Measurements from ENCODE around the gene MACO1. TPM values are rescaled to one million over a fixed set of nuclear protein-coding genes. Genes with fewer than 3 reads are reported as not detected.

Gene MACO1
- total and polyA plus RNA-seq, 10 of the 15 experiments (the other 5 are each of a cell fraction or from before 2014, with no cell fraction given), result 3.2 to 19.8 (median 10.3) TPM

DNA sequence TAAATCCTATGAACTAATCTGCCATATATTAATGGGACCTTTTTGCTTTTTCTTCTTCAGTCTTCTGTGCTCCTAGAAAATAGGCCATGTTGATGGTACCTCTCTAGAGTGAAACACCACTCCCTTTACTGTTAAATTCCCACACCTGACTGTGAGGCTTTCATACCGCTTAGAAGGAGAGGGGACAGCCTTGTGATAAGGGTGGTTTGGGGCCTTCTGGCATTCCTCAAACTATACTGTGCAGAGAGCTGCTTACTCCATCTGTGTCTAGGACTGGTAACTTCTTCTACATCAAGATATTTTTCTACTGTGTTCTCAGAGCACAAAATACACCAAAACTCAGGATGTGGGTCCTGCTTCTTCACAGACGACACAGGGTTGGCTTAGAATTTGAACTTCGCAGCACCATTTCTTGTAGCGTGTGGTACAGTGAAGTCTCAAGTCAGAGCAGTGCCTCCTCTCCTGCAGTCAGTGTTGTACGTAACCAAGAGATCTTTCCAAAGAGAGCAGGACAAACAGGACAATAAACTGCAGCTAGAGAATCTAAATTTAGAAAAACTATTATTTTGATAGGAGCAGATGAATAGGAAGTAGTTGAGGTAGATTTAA is 43.8 kb downstream of the MACO1 start:
- in situ Hi-C loops (cut with MboI) (no loop called here), intact Hi-C loops (cut with micrococcal nuclease; ENCODE audit: unreplicated experiment) (no loop called here)
- ChIA-PET CTCF (interaction anchor here (0.9 to 6.3 kb wide), 3 partner anchors 13 to 34 kb away, joined by 3 to 79 read pairs (median 36); no protein-coding TSS in a partner anchor), POLR2A (interaction anchor here (0.6 to 4.7 kb wide), 4 partner anchors 12 to 243 kb away, joined by 3 to 54 read pairs (median 5); no protein-coding TSS in a partner anchor), RAD21 (ENCODE audit: unreplicated experiment) (interaction anchor here (3.4 to 5.5 kb wide), 2 partner anchors 25 to 39 kb away, joined by 26 to 56 read pairs; no protein-coding TSS in a partner anchor), SMC1A (ENCODE audit: uncharacterized antibody, unreplicated experiment) (interaction anchor here (4.7 to 6.5 kb wide), 2 partner anchors 27 to 41 kb away, joined by 37 to 78 read pairs; partner anchors contain the start of gene MACO1)
- no peak overlapping the region for H3K27ac ChIP-seq (ENCODE audit: control insufficient read depth, insufficient read depth)
- no peaks in the 10 kb centered on the region for H3K27me3 ChIP-seq (replicated peaks in 1 of 2; ENCODE audit: control insufficient read depth in 2 of 2, insufficient read depth in 2 of 2, low read length in 1 of 2)
- H2AFZ ChIP-seq (ENCODE audit: control insufficient read depth, low read depth, low read length), result no peak overlapping the region
- no peaks in the 10 kb centered on the region for H3K9me3 ChIP-seq (replicated peaks; ENCODE audit: control insufficient read depth, insufficient read depth, low read length)
- FAIRE-seq, result no peak
- TF ChIP-seq MEF2B (IDR thresholded peaks at IDR 0.05; ENCODE audit: partially characterized antibody, poor library complexity, severe bottlenecking) (no peak), GABPA (IDR thresholded peaks at IDR 0.05; ENCODE audit: low read depth) (no peak), CBX5 (IDR thresholded peaks at IDR 0.05; ENCODE audit: low read depth) (no peak), POLR2AphosphoS5 (IDR thresholded peaks at IDR 0.05; ENCODE audit: low read length) (no peak), STAT1 (conservative IDR thresholded peaks at IDR 0.05) (no peak), KLF5 (IDR thresholded peaks at IDR 0.05; ENCODE audit: partially characterized antibody) (no peak), SP1 (IDR thresholded peaks at IDR 0.05; ENCODE audit: low read depth, low read length) (no peak), ASH2L (IDR thresholded peaks at IDR 0.05; ENCODE audit: borderline replicate concordance, low read depth) (no peak), CHD1 (IDR thresholded peaks at IDR 0.05; ENCODE audit: low read depth, low read length) (no peak), CBX3 (IDR thresholded peaks at IDR 0.05; ENCODE audit: borderline replicate concordance, low read depth) (no peak), PAX5 (IDR thresholded peaks at IDR 0.05; ENCODE audit: borderline replicate concordance, low read depth, low read length) (no peak), JUNB (IDR thresholded peaks at IDR 0.05) (no peak), ESRRA (IDR thresholded peaks at IDR 0.05; ENCODE audit: low read length) (no peak), GATAD2B (conservative IDR thresholded peaks at IDR 0.05; ENCODE audit: low read depth) (no peak), E2F4 (IDR thresholded peaks at IDR 0.05; ENCODE audit: low read depth, low read length) (no peak)
- TF ChIP-seq, protein P1, sequence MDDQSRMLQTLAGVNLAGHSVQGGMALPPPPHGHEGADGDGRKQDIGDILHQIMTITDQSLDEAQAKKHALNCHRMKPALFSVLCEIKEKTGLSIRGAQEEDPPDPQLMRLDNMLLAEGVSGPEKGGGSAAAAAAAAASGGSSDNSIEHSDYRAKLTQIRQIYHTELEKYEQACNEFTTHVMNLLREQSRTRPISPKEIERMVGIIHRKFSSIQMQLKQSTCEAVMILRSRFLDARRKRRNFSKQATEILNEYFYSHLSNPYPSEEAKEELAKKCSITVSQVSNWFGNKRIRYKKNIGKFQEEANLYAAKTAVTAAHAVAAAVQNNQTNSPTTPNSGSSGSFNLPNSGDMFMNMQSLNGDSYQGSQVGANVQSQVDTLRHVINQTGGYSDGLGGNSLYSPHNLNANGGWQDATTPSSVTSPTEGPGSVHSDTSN (IDR thresholded peaks at IDR 0.05; ENCODE audit: insufficient replicate concordance, low read depth, low read length), result no peak
- no peak overlapping the region for H3K9ac ChIP-seq (ENCODE audit: control insufficient read depth, insufficient read depth, low read length)
- no peak overlapping the region for H3K4me3 ChIP-seq
- H3K79me2 ChIP-seq (ENCODE audit: control insufficient read depth, insufficient read depth, low read length), result peaks cover 14% of the 10 kb centered on the region
- no peaks in the 10 kb centered on the region for H4K20me1 ChIP-seq (ENCODE audit: control insufficient read depth, insufficient read depth)
- WGBS (ENCODE audit: insufficient coverage, insufficient replicate concordance, low lambda C conversion rate, missing lambda C conversion rate), result 89% methylated on average over 5 of the region's 5 CpGs
- H3K4me2 ChIP-seq (ENCODE audit: control insufficient read depth, insufficient read depth), result peak overlapping the region; percentile 71
- H3K36me3 ChIP-seq (ENCODE audit: control insufficient read depth in 2 of 2, insufficient read depth in 2 of 2, low read length in 1 of 2), result peaks cover 0 to 8% of the 10 kb centered on the region in 2 experiments; a peak in 2 of 4 replicates
- no TSS peak for BruUV-seq (replicated peaks)
- DNase-seq (ENCODE audit: low read depth, low spot score), result no peak
- no peak for ATAC-seq
- peaks cover 13% of the 10 kb centered on the region for H3K4me1 ChIP-seq (ENCODE audit: control insufficient read depth, insufficient read depth, low read length)
